ENCODE results near the gene SLC16A10.
"Not testable (repeated sequence)": the region's sequence is repeated elsewhere in the genome, so short reads cannot be mapped to it uniquely, and the experiment has no call there.

SLC16A10 gene

GRCh38 chr6:111134236-111134869, 47.0 kb downstream of the SLC16A10 start:
- DNase-seq: not testable (repeated sequence)

GRCh38 chr6:111137489-111138093, 50.3 kb downstream of the SLC16A10 start:
- not testable (repeated sequence) for DNase-seq

- no peak for DNase-seq
Observed at GRCh38 chr6:111147440-111147839, 60.1 kb downstream of the SLC16A10 start.

- no peak for DNase-seq
Observed at GRCh38 chr6:111148110-111148509, 60.8 kb downstream of the SLC16A10 start.

GRCh38 chr6:111150577-111150976, 63.3 kb downstream of the SLC16A10 start:
- no peak for DNase-seq

GRCh38 chr6:111154981-111155380, 67.7 kb downstream of the SLC16A10 start:
- no peak for DNase-seq

GRCh38 chr6:111157412-111157811, 70.1 kb downstream of the SLC16A10 start:
- DNase-seq: no peak

- no peak for DNase-seq
Observed at GRCh38 chr6:111159633-111160032, 72.3 kb downstream of the SLC16A10 start.

GRCh38 chr6:111161650-111162049, 74.3 kb downstream of the SLC16A10 start:
- no peak for DNase-seq

- no peak for DNase-seq
Observed at GRCh38 chr6:111162504-111162903, 75.2 kb downstream of the SLC16A10 start.

GRCh38 chr6:111171577-111172400, 84.5 kb downstream of the SLC16A10 start:
- DNase-seq: no peak

GRCh38 chr6:111172563-111172962, 85.3 kb downstream of the SLC16A10 start:
- no peak for DNase-seq

- no peak for DNase-seq
Observed at GRCh38 chr6:111173341-111173740, 86.0 kb downstream of the SLC16A10 start.

GRCh38 chr6:111173946-111174345, 86.6 kb downstream of the SLC16A10 start:
- no peak for DNase-seq

- DNase-seq: no peak
Observed at GRCh38 chr6:111175109-111175508, 87.8 kb downstream of the SLC16A10 start.

- no peak for DNase-seq
Observed at GRCh38 chr6:111176038-111176759, 88.9 kb downstream of the SLC16A10 start.

GRCh38 chr6:111176760-111177099, 89.4 kb downstream of the SLC16A10 start:
- DNase-seq: no peak

- no peak for DNase-seq
Observed at GRCh38 chr6:111177131-111177530, 89.8 kb downstream of the SLC16A10 start.

GRCh38 chr6:111183702-111184517, 96.6 kb downstream of the SLC16A10 start:
- DNase-seq: no peak

GRCh38 chr6:111184827-111185532, 97.7 kb downstream of the SLC16A10 start:
- no peak for DNase-seq

GRCh38 chr6:111185954-111186353, 98.7 kb downstream of the SLC16A10 start:
- DNase-seq: no peak

- DNase-seq: no peak
Observed at GRCh38 chr6:111187874-111188273, 100.6 kb downstream of the SLC16A10 start.
